Activated CD4-positive, alpha-beta T cell treated with anti-CD3 and anti-CD28 coated beads, Interleukin-2, amount 50 U/mL, for 48 hours (primary cell): ENCODE data around the gene ULK4.
"Not testable (repeated sequence)": the region's sequence is repeated elsewhere in the genome, so short reads cannot be mapped to it uniquely, and the experiment has no call there.

Experiments used
- DNase-seq, 2 experiments: peaks; one replicate each; pipeline ENCODE4 v3.0.0-alpha.2; 2020

ULK4 gene

DNA sequence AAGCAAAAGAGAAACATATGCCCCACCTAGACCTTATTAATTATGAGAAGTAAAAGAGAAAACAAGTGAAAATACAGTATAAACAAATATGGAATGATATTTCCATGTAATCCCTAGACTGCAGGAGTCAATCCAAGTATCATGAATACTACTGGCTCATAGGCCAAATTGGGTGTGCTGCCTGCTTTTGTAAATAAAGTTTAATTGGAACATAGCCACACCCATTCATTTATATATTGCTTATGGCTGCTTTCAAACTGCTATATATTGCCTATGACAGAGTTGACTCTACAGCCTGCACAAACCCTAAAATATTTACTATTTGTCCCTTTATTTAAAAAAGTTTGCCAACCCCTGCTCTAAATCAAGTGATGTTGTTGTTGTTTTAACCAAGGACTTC lies 5.3 kb downstream of the ULK4 start:
- DNase-seq = no peak

DNA sequence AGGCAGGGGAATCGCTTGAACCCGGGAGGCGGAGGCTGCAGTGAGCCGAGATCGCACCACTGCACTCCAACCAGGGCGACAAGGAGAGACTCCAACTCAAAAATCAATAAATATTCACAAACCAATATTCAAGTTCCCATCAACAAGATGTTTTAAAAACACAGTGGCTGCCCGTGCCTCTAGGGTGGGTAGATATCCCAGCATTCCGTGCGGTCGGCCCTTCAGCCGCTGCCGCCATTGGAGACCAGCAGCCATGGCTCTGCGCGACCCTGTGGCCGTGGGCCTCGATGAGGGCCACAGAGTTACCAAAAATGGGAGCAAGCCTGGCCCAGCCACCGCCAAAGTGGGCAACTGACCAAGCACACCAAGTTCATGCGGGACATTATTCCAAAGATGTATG lies 6.7 kb downstream of the ULK4 start:
- no peak for DNase-seq

- DNase-seq = no peak
Measured at GRCh38 chr3:41943311-41943843, 18.5 kb downstream of the ULK4 start.

- no peak for DNase-seq
Measured at GRCh38 chr3:41940393-41940792, 21.5 kb downstream of the ULK4 start.

GRCh38 chr3:41936384-41936783 lies 25.5 kb downstream of the ULK4 start:
- no peak for DNase-seq

- no peak for DNase-seq
Measured at GRCh38 chr3:41933154-41933676, 28.7 kb downstream of the ULK4 start.

GRCh38 chr3:41932464-41932863 lies 29.4 kb downstream of the ULK4 start:
- DNase-seq = no peak

DNA sequence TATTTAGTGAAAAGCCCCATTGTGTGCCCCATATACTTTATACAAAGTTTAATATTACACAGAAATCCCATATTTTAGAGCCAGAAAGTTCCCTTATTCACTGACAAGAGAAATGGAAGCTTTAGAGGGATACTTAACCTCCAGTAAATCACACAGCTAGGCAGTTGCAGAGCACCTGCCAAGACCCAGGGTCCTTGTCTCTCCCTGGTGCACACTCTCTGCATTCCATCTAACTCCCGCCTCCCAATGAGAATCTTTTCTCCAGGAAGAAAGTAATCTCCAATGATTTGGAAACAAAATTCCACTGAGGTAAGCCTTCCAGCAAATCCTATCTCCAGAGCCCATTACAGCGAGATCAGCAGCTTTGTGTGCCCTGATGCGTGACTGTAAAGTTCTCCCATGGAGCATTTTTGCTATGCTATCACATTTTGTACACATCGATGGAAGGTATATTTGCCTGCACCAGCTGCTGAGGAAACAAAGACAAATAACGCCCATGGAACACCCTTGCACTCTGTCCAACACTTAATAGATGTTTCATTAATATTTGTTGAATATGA lies 41.4 kb downstream of the ULK4 start:
- DNase-seq = no peak

DNA sequence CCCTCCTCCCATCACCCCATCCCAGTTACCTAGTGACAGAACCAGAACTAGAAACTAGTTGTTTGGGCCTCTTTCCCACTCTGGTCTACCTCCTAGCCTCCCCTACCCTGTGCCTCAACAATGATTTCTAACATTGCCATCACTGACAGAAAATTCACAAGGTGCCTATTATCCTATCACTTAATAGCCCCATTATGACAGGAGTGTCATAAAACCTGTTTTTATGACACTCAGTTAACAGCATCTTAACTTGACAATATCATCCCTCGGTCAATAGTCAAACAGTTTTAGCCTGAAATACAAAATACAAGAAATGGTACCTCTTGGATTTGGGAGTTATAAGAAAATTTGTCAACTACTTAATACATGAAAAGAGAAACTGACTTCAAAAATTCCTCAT lies 46.5 kb downstream of the ULK4 start:
- no peak for DNase-seq

GRCh38 chr3:41912280-41912679 lies 49.6 kb downstream of the ULK4 start:
- no peak for DNase-seq

DNA sequence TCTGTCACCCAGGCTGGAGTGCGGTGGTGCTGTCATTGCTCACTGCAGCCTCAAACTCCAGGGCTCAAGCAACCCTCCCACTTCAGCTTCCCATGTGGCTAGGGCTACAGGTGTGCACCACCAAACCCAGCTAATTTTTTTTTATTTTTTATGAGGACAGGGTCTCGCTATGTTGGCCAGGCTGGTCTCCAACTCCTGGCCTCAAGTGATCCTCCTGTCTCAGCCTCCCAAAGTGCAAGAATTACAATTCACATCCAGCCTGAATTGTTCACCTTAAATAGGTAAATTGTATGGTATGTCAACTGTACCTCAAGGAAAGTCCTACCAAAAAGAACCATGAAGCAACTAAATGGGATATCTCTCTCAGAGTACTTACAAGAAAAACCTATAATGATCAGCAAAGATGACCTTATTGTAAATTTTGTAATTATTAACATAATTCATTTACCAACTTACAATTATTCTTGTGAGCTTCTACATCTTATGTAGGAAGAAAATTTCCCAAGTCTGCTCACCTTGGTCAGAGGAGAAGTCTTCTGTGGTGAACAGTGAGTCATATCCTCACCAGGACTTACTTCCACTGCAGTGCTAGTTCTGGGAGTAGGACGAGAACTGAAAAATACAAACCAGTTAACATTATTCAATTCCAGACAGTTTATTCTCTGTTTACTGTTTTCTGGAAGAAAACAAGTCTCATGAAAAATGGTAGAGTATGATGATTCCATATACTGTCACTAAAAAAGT lies 54.4 kb downstream of the ULK4 start:
- no peak for DNase-seq

GRCh38 chr3:41900265-41900664 lies 61.6 kb downstream of the ULK4 start:
- no peak for DNase-seq

- no peak for DNase-seq
Measured at GRCh38 chr3:41898631-41899030, 63.3 kb downstream of the ULK4 start.

DNA sequence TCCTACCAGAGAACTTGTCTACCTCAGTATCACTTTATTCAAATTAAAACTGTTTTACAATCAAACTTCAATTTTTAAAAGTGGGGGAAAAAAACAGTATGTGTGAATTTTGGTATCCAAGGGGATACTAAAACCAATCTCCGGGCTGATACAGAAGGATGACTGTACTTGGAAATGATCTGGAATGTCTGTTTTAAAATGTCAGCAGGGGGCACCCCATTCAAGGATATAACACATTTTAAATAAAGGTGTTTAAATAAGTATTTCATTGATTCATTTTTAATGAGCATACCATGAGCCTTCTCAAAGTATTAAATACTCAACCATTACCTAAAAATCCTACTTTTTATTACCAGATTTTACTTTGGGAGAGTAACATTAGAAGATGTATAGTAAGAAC lies 67.9 kb downstream of the ULK4 start:
- DNase-seq = no peak

GRCh38 chr3:41888368-41889076 lies 73.4 kb downstream of the ULK4 start:
- no peak for DNase-seq

DNA sequence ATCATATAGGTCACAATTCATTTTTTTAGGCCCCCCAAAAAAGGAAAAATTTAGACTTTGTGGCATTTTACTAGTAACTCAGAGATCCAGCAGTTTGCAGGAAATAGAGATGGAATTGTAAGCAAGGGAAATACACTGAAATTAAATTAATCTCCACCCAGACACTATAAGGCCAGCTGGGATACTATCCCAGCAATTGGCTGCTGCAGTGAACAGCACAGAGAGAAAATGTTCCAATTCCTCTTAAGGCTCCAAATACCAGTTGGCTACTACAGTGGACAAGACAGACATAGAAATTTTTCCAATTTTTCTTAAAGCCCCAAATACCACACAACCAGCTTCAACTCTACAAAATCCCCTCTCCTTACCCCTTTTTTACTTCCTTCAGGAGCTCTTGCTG lies 78.9 kb downstream of the ULK4 start:
- no peak for DNase-seq

GRCh38 chr3:41881233-41881821 lies 80.6 kb downstream of the ULK4 start:
- no peak for DNase-seq

- no peak for DNase-seq
Measured at GRCh38 chr3:41880387-41880786, 81.5 kb downstream of the ULK4 start.

DNA sequence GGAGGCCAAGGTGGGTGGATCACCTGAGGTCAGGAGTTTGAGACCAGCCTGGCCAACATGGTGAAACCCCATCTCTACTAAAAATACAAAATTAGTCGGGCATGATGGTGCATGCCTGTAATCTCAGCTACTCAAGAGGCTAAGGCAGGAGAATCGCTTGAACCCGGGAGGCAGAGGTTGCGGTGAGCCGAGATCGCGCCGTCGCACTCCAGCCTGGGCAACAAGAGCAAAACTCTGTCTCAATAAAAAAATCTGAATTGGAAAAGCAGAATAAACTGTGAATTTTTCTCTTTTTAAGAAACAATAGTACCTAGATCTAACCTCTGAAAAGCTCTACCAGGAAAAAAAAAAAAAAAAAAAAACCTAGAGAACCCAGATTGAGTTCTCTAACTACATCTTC lies 84.2 kb downstream of the ULK4 start:
- DNase-seq = not testable (repeated sequence)

DNA sequence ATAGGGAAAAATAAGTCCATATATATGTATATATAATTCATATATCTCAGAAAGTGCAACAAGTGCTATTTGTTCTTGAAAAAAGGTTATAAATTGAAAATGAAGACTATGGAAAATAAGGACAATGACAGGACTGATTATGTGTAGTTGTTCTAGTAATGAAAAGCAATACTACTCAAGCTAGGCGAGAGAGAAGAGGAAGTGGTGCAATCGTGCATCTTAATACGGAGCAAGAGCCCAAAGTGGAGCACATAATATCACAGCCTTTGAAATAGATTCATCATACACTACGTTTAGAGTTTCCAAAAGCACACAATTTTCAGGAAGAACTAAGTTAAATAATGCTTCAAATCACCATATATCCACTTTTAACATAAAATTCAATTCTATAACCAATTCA lies 87.9 kb downstream of the ULK4 start:
- no peak for DNase-seq

DNA sequence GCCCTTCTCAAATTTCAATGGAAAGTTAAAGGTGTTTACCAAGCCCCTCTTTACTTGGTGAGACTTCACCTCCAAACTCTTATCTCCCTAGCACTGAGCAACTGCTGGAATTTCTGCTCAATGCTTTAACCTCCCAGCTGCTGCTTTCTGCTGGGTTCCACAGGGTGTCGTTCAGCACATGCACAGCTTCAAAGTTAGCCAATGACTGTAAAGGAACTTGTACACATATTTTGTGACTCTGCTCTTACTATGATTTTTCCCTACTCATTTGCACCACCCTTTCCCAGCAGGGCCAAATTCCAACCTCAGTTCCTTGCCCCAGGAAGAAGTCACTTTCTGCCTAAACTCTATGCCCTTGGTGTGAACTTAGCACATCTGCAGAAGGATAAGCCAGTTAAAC lies 89.7 kb downstream of the ULK4 start:
- DNase-seq = no peak

DNA sequence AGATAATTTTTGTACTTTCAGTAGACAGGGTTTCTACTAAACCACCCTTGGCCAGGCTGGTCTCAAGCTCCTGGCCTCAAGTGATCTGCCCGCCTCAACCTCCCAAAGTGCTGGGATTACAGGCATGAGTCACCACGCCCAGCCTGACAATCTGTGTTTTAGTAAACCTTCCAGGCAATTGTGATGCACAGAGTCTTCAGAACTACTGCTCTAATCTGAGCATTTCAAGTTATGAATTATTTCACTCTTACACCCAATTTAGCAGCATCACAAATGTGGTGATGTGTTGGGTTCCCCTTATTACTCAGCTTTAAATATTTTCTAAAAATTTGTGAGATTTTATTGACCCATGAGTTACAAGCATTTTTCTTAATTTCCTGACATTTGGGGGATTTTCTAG lies 94.4 kb downstream of the ULK4 start:
- DNase-seq = no peak

GRCh38 chr3:41866298-41866697 lies 95.6 kb downstream of the ULK4 start:
- DNase-seq = no peak

DNA sequence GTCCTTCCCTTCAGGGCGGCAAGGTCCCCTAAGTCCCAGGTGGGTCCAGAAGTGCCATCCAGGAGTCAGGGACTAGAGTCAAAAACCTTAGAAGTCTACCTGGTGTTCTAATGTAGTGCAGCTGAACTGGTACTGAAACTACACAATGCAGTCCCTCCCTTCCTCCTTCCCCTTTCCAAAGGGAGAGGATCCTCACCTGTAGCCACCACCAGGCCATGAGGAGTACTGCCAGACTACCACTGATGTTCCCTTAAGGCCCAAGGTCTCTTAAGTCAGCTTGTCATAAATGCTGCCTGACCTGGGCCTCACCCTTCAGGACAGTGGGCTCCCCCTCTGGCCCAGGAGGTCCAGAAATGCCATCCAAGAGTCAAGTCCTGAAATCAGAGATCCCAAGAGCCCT lies 98.9 kb downstream of the ULK4 start:
- DNase-seq = no peak
